A549 treated with AZD9567 at 1 μM for 4 hours (cell line): ENCODE measurements around the gene AQP11. TPM values are rescaled to one million over a fixed set of nuclear protein-coding genes. Genes with fewer than 3 reads are reported as not detected.

Experiments
- total RNA-seq: library from RNA; stranded (reverse); fragments of 200-300 nt; extraction: Qiagen RNA extraction; gene quantifications from 5 replicates; pipeline ENCODE4 v1.2.3, GENCODE V29; 2022; ENCODE audit not compliant: insufficient read depth

The AQP11 gene, protein sequence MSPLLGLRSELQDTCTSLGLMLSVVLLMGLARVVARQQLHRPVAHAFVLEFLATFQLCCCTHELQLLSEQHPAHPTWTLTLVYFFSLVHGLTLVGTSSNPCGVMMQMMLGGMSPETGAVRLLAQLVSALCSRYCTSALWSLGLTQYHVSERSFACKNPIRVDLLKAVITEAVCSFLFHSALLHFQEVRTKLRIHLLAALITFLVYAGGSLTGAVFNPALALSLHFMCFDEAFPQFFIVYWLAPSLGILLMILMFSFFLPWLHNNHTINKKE
- total RNA-seq: 1.4 to 3.4 TPM (median 1.6 TPM) in 5 replicates

DNA sequence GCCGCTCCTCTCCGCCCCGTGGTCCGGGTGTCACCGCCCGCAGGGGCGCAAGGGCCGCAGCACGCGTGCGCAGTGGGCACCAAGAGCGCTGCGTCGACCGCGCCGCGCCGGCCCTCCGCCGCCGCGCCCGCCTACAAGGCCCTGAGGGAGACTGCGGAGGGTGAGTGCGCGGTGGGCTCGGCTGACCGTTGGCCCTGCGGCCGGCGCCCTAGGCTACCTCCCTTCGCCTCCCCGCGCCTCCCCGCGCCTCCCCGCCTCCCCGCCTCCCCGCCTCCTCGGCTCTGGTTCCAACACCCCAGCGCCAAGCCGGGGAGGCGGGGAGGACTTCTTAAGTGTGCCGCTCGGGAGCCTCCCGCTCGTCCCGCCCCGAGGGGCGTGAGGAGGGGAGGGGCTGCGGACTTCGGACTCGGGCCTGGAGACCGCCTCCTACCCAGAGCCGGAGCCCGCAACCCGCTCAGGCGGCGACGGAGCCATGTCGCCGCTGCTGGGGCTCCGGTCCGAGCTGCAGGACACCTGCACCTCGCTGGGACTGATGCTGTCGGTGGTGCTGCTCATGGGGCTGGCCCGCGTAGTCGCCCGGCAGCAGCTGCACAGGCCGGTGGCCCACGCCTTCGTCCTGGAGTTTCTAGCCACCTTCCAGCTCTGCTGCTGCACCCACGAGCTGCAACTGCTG, at the start of gene AQP11:
Gene AQP11 (plus strand): TSS at position 433 of the 673 bp plus-strand sequence. CDS start 40 bp downstream, at position 473.

DNA sequence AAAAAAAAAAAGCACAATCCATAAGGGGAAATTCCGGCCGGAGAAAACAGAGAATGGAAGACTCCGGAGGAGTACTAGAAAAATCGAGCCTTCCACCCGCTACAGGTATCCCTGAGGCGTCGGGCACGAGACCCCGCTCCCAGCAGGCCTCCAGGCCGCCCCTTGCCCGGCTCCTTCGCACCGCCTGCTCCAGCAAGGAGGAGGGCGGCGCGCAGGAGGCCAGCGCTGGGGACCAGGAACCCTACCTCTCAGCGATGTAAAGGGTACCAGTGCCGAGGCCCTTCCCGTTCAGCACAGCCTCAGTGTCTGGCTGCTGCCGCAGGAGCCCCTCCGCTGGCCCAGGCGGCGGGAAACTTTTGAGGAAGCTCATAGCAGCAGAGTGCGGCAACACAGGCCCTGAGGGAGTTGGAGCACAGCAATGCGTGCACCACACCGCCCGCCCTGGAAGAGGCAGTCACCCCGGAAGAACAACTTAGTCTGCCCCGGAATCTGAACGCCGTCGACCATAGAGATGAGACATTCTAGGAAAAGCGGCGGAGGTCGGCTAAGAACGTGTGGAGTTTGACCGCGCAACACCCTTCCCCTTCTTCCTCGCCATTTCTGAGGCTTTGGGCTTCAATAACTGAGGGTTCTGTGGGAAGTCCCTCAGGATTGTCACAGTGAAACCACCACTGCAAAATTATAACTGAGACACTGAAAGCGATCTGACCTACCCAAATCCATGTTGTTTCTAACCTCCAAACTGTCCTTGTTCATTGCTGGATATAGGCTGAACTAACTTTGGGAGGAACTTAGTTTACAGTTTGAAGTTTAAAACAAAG, 47.8 kb downstream of the AQP11 start, which contains the start of gene CLNS1A:
Gene CLNS1A (minus strand): TSS at position 450 of the 821 bp plus-strand sequence. CDS start 80 bp downstream, at position 370.

Other genes with a start within 250 kb of the AQP11 start
- gene PAK1, start 115.9 kb upstream of the AQP11 start, total RNA-seq: 20.3 to 24.1 TPM (median 21.0 TPM) in 5 replicates
- gene CLNS1A, start 47.8 kb downstream of the AQP11 start, total RNA-seq: 144 to 207 TPM (median 153 TPM) in 5 replicates
- gene RSF1, start 230.8 kb downstream of the AQP11 start, total RNA-seq: 12.5 to 32.0 TPM (median 16.4 TPM) in 5 replicates
- 25.2 to 29.6 TPM (median 29.0 TPM) in 5 replicates for gene AAMDC, start 231.2 kb downstream of the AQP11 start, total RNA-seq